Mucosa of descending colon (tissue), 3 donors: ENCODE results near the gene SLC1A7. TPM values are rescaled to one million over a fixed set of nuclear protein-coding genes. Genes with fewer than 3 reads are reported as not detected.

Experiments used
- ATAC-seq: fragments of 200-7000 bp; cut with Tn5 transposase; one replicate; pipeline ENCODE4 v1.9.1; 2020; ENCODE audit warnings: mild to moderate bottlenecking, moderate library complexity
- DNase-seq, 3 donors: peaks; one replicate each; pipeline ENCODE4 v3.0.0-alpha.2; 2020
- H3K36me3 ChIP-seq: fragments of 200-600 bp; one replicate; pipeline ENCODE4 v1.8.0; 2021; ENCODE audit warnings: low read depth, mild to moderate bottlenecking
- H3K4me1 ChIP-seq: fragments of 200-600 bp; one replicate; pipeline ENCODE4 v1.8.0; 2021; ENCODE audit warnings: low read depth, mild to moderate bottlenecking
- H3K4me3 ChIP-seq: fragments of 200-600 bp; one replicate; pipeline ENCODE4 v1.8.0; 2021; ENCODE audit warnings: mild to moderate bottlenecking
- H3K9me3 ChIP-seq: fragments of 200-600 bp; one replicate; pipeline ENCODE4 v1.8.0; 2021; ENCODE audit warnings: mild to moderate bottlenecking
- CTCF ChIP-seq: fragments of 200-600 bp; IDR thresholded peaks from one replicate; pipeline ENCODE4 v1.8.0; 2022; ENCODE audit warnings: antibody characterized with exemption, mild to moderate bottlenecking
- intact Hi-C, 2 donors: fragments of 100-400 bp; cut with DNase I in 1 of 2; cut with micrococcal nuclease in 1 of 2; formaldehyde crosslinking; loops; one replicate each; pipeline versions ENCODE4 v1.11.0 to v1.11.1; 2022; cut with DNase I, micrococcal nuclease
- total RNA-seq, 3 donors: library from RNA; stranded (reverse); fragmentation: NEBNext Ultra II Directional in 2 of 3; extraction: Animal tissue kit (Norgen Biotek cat#: 25700) in 2 of 3; gene quantifications; one replicate each; pipeline versions ENCODE4 v1.2.1 to v1.2.4, GENCODE V29; 2021 to 2023
- donor health status: DM: no; HTN: no; CAD: no; lungs with moderate emphysema.
- donor health status: DM: no; HTN: no; CAD: no.
- donor health status: DM: no; HTN: yes; CAD: no.

The SLC1A7 gene
- total RNA-seq, 3 donors from 2014 or later: 0.72 to 0.98 (median 0.93) TPM

- no peaks in the 10 kb centered on the region for H3K4me1 ChIP-seq
- no peaks in the 10 kb centered on the region for H3K36me3 ChIP-seq
- H3K4me3 ChIP-seq: no peak overlapping the region
- ATAC-seq (no peak), DNase-seq (no peak)
- intact Hi-C loops: no loop called here
- H3K9me3 ChIP-seq: no peaks in the 10 kb centered on the region
- TF ChIP-seq CTCF: no peak
Measured at GRCh38 chr1:53156783-53157182, 14.3 kb upstream of the SLC1A7 start.

GRCh38 chr1:53155945-53156344, 13.5 kb upstream of the SLC1A7 start:
- no peak for TF ChIP-seq CTCF
- intact Hi-C loops: no loop called here
- no peak for DNase-seq
- Histone ChIP-seq H3K4me1 (no peaks in the 10 kb centered on the region), H3K36me3 (no peaks in the 10 kb centered on the region), H3K9me3 (no peaks in the 10 kb centered on the region), H3K4me3 (no peak overlapping the region)
- no peak for ATAC-seq

- no peaks in the 10 kb centered on the region for H3K36me3 ChIP-seq
- ATAC-seq (no peak), DNase-seq (no peak)
- intact Hi-C loops: no loop called here
- H3K9me3 ChIP-seq: no peaks in the 10 kb centered on the region
- TF ChIP-seq CTCF: no peak
- H3K4me3 ChIP-seq: no peak overlapping the region
- no peaks in the 10 kb centered on the region for H3K4me1 ChIP-seq
Measured at GRCh38 chr1:53155534-53155933, 13.1 kb upstream of the SLC1A7 start.

- intact Hi-C loops: no loop called here
- H3K4me1 ChIP-seq: no peaks in the 10 kb centered on the region
- no peak overlapping the region for H3K4me3 ChIP-seq
- ATAC-seq (no peak), DNase-seq (no peak)
- TF ChIP-seq CTCF: no peak
- no peaks in the 10 kb centered on the region for H3K9me3 ChIP-seq
- no peaks in the 10 kb centered on the region for H3K36me3 ChIP-seq
Measured at GRCh38 chr1:53154859-53155438, 12.5 kb upstream of the SLC1A7 start.

- ATAC-seq (no peak), DNase-seq (no peak)
- intact Hi-C loops: no loop called here
Measured at GRCh38 chr1:53153752-53154151, 11.3 kb upstream of the SLC1A7 start.

More at GRCh38 chr1:53153752-53154151, 11.3 kb upstream of the SLC1A7 start:
- Histone ChIP-seq H3K4me1 (no peaks in the 10 kb centered on the region), H3K9me3 (no peaks in the 10 kb centered on the region), H3K36me3 (no peaks in the 10 kb centered on the region), H3K4me3 (no peak overlapping the region)
- TF ChIP-seq CTCF: no peak
